ENCODE measurements around the gene SET. TPM values are rescaled to one million over a fixed set of nuclear protein-coding genes. Genes with fewer than 3 reads are reported as not detected.

The SET gene
- total RNA-seq, 1 experiment from 2014 or later: 798 TPM

Other genes starting within 250 kb of the SET start
- gene ODF2, start 233.2 kb upstream of the SET start, total RNA-seq (2014; rRNA removed; shearing (Covaris generic)): 12.0 and 15.8 TPM in 2 replicates
- gene GLE1, start 184.5 kb upstream of the SET start, total RNA-seq (2014; rRNA removed; shearing (Covaris generic)): 21.2 and 24.5 TPM in 2 replicates
- 124 and 132 TPM in 2 replicates for gene SPTAN1, start 136.6 kb upstream of the SET start, total RNA-seq (2014; rRNA removed; shearing (Covaris generic))
- 82.3 and 113 TPM in 2 replicates for gene DYNC2I2, start 32.4 kb upstream of the SET start, total RNA-seq (2014; rRNA removed; shearing (Covaris generic))
- 29.4 and 35.0 TPM in 2 replicates for gene PKN3, start 13.3 kb downstream of the SET start, total RNA-seq (2014; rRNA removed; shearing (Covaris generic))
- gene ZDHHC12, start 34.9 kb downstream of the SET start, total RNA-seq (2014; rRNA removed; shearing (Covaris generic)): 66.5 and 76.6 TPM in 2 replicates
- 19.6 and 31.1 TPM in 2 replicates for gene ZER1, start 82.7 kb downstream of the SET start, total RNA-seq (2014; rRNA removed; shearing (Covaris generic))
- gene TBC1D13, start 98.0 kb downstream of the SET start, total RNA-seq (2014; rRNA removed; shearing (Covaris generic)): 15.3 and 16.8 TPM in 2 replicates
- gene ENDOG, start 129.3 kb downstream of the SET start, total RNA-seq (2014; rRNA removed; shearing (Covaris generic)): 15.5 and 32.9 TPM in 2 replicates
- gene SPOUT1, start 140.6 kb downstream of the SET start, total RNA-seq (2014; rRNA removed; shearing (Covaris generic)): 49.0 and 70.7 TPM in 2 replicates
- gene KYAT1, start 192.7 kb downstream of the SET start, total RNA-seq (2014; rRNA removed; shearing (Covaris generic)): 47.9 and 49.0 TPM in 2 replicates
- gene LRRC8A, start 192.9 kb downstream of the SET start, total RNA-seq (2014; rRNA removed; shearing (Covaris generic)): 67.2 and 76.0 TPM in 2 replicates
- 24.3 and 27.2 TPM in 2 replicates for gene PHYHD1, start 231.8 kb downstream of the SET start, total RNA-seq (2014; rRNA removed; shearing (Covaris generic))

All from H7 (cell line).